ENCODE measurements around the gene AVPI1. TPM values are rescaled to one million over a fixed set of nuclear protein-coding genes. Genes with fewer than 3 reads are reported as not detected.
"Not testable (repeated sequence)": the region's sequence is repeated elsewhere in the genome, so short reads cannot be mapped to it uniquely, and the experiment has no call there.

AVPI1 gene
- total and polyA plus RNA-seq, 12 donors, result 5.3 to 41.0 (median 9.1) TPM

DNA sequence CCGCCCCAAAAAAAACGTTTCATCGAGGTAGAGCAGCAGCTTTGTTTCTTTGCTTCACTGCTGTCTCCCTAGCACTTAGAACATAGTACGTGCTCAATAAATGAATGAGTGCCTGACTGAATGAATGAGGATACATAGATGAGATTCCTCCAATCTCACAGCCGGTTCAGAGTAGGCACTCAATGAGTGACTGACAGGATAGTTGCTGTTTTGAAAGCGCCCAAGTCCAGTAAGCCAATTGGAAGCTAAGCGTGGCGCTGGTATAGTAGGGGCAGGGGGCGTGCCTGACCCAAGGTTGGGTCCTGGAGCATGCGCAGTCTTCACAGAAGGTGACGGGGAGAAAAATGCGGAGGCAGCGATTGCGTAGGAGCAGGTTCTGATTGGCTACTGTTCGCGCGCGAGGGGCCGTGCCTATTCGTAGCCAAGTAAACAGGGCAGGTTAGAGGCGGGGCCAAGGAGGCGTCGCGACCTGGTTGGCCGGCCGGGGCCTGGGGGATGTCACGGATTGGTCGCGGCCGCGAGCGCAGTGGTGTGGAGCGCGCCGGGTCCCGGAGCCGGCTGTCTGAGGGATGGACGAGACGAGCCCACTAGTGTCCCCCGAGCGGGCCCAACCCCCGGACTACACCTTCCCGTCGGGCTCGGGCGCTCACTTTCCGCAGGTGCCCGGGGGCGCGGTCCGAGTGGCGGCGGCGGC lies 46.7 kb downstream of the AVPI1 start, which contains the start of gene PI4K2A:
PI4K2A (plus strand) TSS at position 498 of the 694 bp plus-strand sequence; CDS start at position 570, 72 bp downstream.
- no peaks in the 10 kb centered on the region for H3K9me3 ChIP-seq
- ATAC-seq, result peak; percentile 99 to 100 (median 99)
- intact Hi-C loops (cut with DNase I), result no loop called here
- DNase-seq, result peak; percentile 97 to 99
- peaks cover 0 to 30% (median 17%) of the 10 kb centered on the region in 9 donors for H3K4me1 ChIP-seq
- H3K4me3 ChIP-seq, result peak within 1 kb of the TSS; percentile 66 to 92 (median 84)
- 2% methylated on average over 54 of the region's 54 CpGs for WGBS, 2 donors
- no peaks in the 10 kb centered on the region for H3K27me3 ChIP-seq
- TF ChIP-seq, protein P1, sequence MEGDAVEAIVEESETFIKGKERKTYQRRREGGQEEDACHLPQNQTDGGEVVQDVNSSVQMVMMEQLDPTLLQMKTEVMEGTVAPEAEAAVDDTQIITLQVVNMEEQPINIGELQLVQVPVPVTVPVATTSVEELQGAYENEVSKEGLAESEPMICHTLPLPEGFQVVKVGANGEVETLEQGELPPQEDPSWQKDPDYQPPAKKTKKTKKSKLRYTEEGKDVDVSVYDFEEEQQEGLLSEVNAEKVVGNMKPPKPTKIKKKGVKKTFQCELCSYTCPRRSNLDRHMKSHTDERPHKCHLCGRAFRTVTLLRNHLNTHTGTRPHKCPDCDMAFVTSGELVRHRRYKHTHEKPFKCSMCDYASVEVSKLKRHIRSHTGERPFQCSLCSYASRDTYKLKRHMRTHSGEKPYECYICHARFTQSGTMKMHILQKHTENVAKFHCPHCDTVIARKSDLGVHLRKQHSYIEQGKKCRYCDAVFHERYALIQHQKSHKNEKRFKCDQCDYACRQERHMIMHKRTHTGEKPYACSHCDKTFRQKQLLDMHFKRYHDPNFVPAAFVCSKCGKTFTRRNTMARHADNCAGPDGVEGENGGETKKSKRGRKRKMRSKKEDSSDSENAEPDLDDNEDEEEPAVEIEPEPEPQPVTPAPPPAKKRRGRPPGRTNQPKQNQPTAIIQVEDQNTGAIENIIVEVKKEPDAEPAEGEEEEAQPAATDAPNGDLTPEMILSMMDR (IDR thresholded peaks at IDR 0.05), result no peak
- peaks cover 0 to 24% (median 0%) of the 10 kb centered on the region in 9 donors for H3K36me3 ChIP-seq
- H3K27ac ChIP-seq, result peak within 1 kb of the TSS; percentile 17 to 92 (median 78)

DNA sequence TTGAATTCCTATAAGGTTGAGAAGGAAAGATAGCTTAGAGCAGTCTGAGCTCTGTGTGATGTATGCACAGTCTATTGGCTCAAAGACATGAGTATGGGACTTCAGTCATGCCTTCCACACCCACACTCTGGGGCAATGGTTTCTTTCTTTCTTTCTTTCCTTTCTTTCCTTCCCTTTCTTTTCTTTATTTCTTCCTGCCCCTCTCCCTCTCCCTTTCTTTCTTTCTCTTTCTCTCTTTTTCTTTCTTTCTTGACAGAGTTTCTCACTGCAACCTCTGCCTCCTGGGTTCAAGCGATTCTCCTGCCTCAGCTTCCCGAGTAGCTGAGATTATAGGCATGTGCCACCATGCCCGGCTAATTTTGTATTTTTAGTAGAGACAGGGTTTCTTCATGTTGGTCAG lies 48.0 kb downstream of the AVPI1 start:
- not testable (repeated sequence) for H3K27me3 ChIP-seq, DNase-seq, H3K9me3 ChIP-seq, H3K27ac ChIP-seq, ATAC-seq, H3K4me3 ChIP-seq
- peaks cover 0 to 12% (median 0%) of the 10 kb centered on the region in 9 donors for H3K36me3 ChIP-seq
- WGBS, 2 donors, result 94% methylated on average over 3 of the region's 3 CpGs
- peaks cover 0 to 30% (median 17%) of the 10 kb centered on the region in 9 donors for H3K4me1 ChIP-seq
- intact Hi-C loops (cut with DNase I), result loop anchor here in 1 of 10 donors (10.0 kb wide), 1 partner anchor 214 kb away; the partner anchor contains the start of gene PGAM1

DNA sequence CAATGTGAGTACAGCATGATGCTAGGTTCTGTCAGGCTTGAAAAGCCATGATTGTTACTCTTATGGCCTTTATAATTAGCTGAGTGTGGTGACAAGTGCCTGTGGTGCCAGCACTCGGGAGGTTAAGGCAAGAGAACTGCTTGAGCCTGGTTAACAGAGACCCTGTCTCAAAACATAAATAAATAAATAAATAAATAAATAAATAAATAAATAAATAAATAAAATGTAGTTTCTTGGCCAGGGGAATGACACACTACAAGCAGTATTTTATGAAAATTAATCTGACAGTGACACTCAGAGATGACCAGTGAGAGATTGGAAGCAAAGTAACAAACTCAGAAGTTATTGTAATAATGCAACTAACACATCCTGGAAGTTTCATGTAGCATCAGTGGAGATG lies 51.5 kb downstream of the AVPI1 start:
- H3K36me3 ChIP-seq, result no peaks in the 10 kb centered on the region
- no peak for DNase-seq
- no peak overlapping the region for H3K27ac ChIP-seq
- TF ChIP-seq, protein P1 (IDR thresholded peaks at IDR 0.05), result no peak
- H3K4me1 ChIP-seq, result peaks cover 0 to 16% (median 9%) of the 10 kb centered on the region in 9 donors
- 90 to 96% methylated on average over 1 of the region's 1 CpG for WGBS, 2 donors
- intact Hi-C loops (cut with DNase I), result loop anchor here in 1 of 10 donors (10.0 kb wide), 1 partner anchor 211 kb away; the partner anchor contains the start of gene PGAM1
- no peak overlapping the region for H3K4me3 ChIP-seq
- no peak for ATAC-seq
- H3K9me3 ChIP-seq, result no peaks in the 10 kb centered on the region
- H3K27me3 ChIP-seq, result no peaks in the 10 kb centered on the region

DNA sequence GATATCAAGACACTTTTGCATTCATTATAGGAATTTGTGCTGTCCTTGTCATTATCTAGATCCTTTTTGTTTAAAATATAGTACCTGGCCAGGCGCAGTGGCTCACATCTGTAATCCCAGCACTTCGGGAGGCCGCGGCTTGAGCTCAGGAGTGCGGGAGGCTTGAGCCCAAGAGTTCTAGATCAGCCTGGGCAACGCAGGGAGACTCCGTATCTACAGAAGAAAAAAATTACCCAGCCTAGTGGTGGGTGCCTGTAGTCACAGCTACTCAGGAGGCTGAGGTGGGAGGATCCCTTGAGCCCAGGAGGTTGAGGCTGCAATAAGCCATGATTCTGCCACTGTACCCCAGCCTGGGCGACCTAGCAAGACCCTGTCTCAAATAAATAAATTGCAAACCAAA lies 53.1 kb downstream of the AVPI1 start:
- H3K27ac ChIP-seq, result peak overlapping the region in 9 of 10 donors; percentile 25 to 77 (median 62)
- no peaks in the 10 kb centered on the region for H3K9me3 ChIP-seq
- intact Hi-C loops (cut with DNase I), result loop anchor here in 1 of 10 donors (10.0 kb wide), 1 partner anchor 209 kb away; the partner anchor contains the start of gene PGAM1
- H3K4me3 ChIP-seq, result peak overlapping the region; percentile 33 to 81 (median 71)
- WGBS, 2 donors, result 83 to 91% methylated on average over 8 of the region's 8 CpGs
- peaks cover 0 to 13% (median 9%) of the 10 kb centered on the region in 9 donors for H3K4me1 ChIP-seq
- peak in 3 of 8 donors; percentile 9 to 17 (median 11) for ATAC-seq
- TF ChIP-seq, protein P1 (IDR thresholded peaks at IDR 0.05), result peak in 1 of 9 donors; percentile 18
- no peaks in the 10 kb centered on the region for H3K36me3 ChIP-seq
- H3K27me3 ChIP-seq, result no peaks in the 10 kb centered on the region
- DNase-seq, result no peak
